Endodermal cell (in vitro differentiated cells): ENCODE results near the gene TREH. TPM values are rescaled to one million over a fixed set of nuclear protein-coding genes. Genes with fewer than 3 reads are reported as not detected.

ENCODE experiments used
- DNase-seq: peaks from one replicate; pipeline ENCODE4 v3.0.0-alpha.2; 2017
- H3K27ac ChIP-seq: 2 replicates; pipeline ENCODE4 v1.5.1; 2013; ENCODE audit warnings: mild to moderate bottlenecking, low read depth, low read length, moderate library complexity
- H3K27me3 ChIP-seq: 2 replicates; pipeline ENCODE4 v1.6.1; 2013; ENCODE audit warnings: mild to moderate bottlenecking, low read length, moderate library complexity; ENCODE audit not compliant: insufficient read depth, control insufficient read depth, poor library complexity, severe bottlenecking
- H3K36me3 ChIP-seq: 2 replicates; pipeline ENCODE4 v1.7.0; 2013; ENCODE audit warnings: mild to moderate bottlenecking, low read length, moderate library complexity; ENCODE audit not compliant: control insufficient read depth, insufficient read depth
- H3K4me1 ChIP-seq: one replicate; pipeline ENCODE4 v1.7.0; 2013; ENCODE audit warnings: low read length; ENCODE audit not compliant: control insufficient read depth, insufficient read depth
- H3K4me3 ChIP-seq: 2 replicates; pipeline ENCODE4 v1.5.1; 2013; ENCODE audit warnings: mild to moderate bottlenecking, low read length, moderate library complexity
- H3K9ac ChIP-seq: 2 replicates; pipeline ENCODE4 v1.6.1; 2013; ENCODE audit warnings: mild to moderate bottlenecking, low read length, moderate library complexity; ENCODE audit not compliant: poor library complexity, severe bottlenecking; ENCODE audit errors: extremely low read depth
- H3K9me3 ChIP-seq: 2 replicates; pipeline ENCODE4 v1.6.1; 2013; ENCODE audit warnings: mild to moderate bottlenecking, low read length, moderate library complexity; ENCODE audit not compliant: control insufficient read depth
- H3K27ac Mint-ChIP-seq: 2 replicates; pipeline ENCODE4 v1.8.0; 2020; ENCODE audit warnings: mixed read lengths
- H3K27me3 Mint-ChIP-seq: 2 replicates; pipeline ENCODE4 v1.8.0; 2021; ENCODE audit warnings: mild to moderate bottlenecking, mixed read lengths; ENCODE audit not compliant: insufficient read depth
- H3K36me3 Mint-ChIP-seq: 2 replicates; pipeline ENCODE4 v1.8.0; 2020; ENCODE audit warnings: low read depth, mixed read lengths
- H3K4me1 Mint-ChIP-seq: 2 replicates; pipeline ENCODE4 v1.8.0; 2020; ENCODE audit warnings: mixed read lengths
- H3K4me3 Mint-ChIP-seq: 2 replicates; pipeline ENCODE4 v1.8.0; 2020; ENCODE audit warnings: mild to moderate bottlenecking, moderate library complexity, mixed read lengths
- H3K9me3 Mint-ChIP-seq: 2 replicates; pipeline ENCODE4 v1.8.0; 2020; ENCODE audit warnings: mild to moderate bottlenecking, mixed read lengths
- WGBS, 2 experiments: methylation state at CpG; one replicate each; pipeline versions ENCODE4 v1.1.5 to v1.1.7; 2013; ENCODE audit warnings: missing lambda C conversion rate in 2 of 2, mixed read lengths in 1 of 2; ENCODE audit not compliant: insufficient coverage in 1 of 2, insufficient read length in 1 of 2; 5-methylcytosine and 5-hydroxymethylcytosine counted together
- total RNA-seq, 2 donors: library from RNA; stranded (reverse); fragmentation: NEBNext Ultra II Directional in 1 of 2; extraction: Animal tissue kit (Norgen Biotek cat#: 25700) in 1 of 2; gene quantifications; 2 replicates in 1 of 2; 3 replicates in 1 of 2; pipeline ENCODE4 v1.2.1, GENCODE V29; 2021
- TF ChIP-seq, protein P1 (sequence below): fragments of 200-600 bp; sonication (generic); conservative IDR thresholded peaks from 2 replicates; pipeline ENCODE4 v1.5.0; 2021; ENCODE audit warnings: antibody characterized with exemption, mild to moderate bottlenecking

The TREH gene
- total RNA-seq, 2 donors from 2014 or later = not detected

DNA sequence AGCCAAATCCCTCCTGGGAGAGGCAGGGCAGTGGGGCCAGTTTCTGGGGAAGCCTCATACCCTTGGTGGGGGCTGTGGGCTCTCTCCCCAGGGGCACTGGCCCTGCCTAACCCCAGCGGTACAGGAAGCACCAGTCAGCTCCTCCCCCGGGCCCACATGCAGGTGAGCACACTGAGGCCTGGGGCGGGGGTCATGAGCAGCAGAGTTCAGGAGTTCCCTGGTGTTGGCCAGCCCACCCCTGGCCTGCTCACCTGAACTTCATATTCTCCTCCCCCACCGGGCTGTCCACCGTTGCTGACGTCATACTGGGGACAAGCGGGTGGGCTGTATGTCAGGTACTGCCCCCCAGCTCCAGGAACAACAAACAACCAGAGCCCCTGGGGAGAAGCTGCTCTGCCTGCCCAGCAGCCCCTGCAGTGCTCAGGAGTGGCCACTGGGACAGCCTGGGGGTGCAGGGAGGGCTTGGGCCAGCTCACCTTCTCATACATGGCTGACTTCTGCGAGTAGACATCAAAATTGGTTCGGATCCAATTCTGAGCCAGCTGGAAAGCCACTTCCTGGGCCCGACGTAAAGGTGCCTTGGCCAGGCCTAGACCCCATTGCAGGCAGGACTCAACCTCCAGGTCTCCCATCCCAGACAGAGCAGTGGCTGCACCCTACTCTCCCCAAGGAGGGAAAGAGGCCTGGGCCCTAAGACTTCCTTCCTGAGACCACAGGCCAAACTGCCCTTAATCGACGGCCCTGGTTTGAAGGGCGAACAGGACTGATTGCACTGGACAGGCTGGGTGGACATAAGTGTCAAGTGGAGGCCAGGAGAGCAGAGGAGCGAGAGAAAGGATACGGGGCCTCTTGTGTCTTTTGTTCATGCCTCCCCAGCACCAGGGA, 20.8 kb downstream of the TREH start:
- Mint-ChIP-seq H3K36me3 (peaks cover 8% of the 10 kb centered on the region), H3K4me3 (no peak overlapping the region), H3K4me1 (peaks cover 14% of the 10 kb centered on the region), H3K27me3 (no peaks in the 10 kb centered on the region), H3K9me3 (no peaks in the 10 kb centered on the region), H3K27ac (no peak overlapping the region)
- Histone ChIP-seq H3K4me3 (no peak overlapping the region), H3K27me3 (no peaks in the 10 kb centered on the region), H3K9ac (no peak overlapping the region), H3K36me3 (peaks cover 6% of the 10 kb centered on the region), H3K4me1 (no peaks in the 10 kb centered on the region), H3K27ac (peak overlapping the region; percentile 24), H3K9me3 (no peaks in the 10 kb centered on the region)
- DNase-seq = peak; percentile 59
- TF ChIP-seq, protein P1, sequence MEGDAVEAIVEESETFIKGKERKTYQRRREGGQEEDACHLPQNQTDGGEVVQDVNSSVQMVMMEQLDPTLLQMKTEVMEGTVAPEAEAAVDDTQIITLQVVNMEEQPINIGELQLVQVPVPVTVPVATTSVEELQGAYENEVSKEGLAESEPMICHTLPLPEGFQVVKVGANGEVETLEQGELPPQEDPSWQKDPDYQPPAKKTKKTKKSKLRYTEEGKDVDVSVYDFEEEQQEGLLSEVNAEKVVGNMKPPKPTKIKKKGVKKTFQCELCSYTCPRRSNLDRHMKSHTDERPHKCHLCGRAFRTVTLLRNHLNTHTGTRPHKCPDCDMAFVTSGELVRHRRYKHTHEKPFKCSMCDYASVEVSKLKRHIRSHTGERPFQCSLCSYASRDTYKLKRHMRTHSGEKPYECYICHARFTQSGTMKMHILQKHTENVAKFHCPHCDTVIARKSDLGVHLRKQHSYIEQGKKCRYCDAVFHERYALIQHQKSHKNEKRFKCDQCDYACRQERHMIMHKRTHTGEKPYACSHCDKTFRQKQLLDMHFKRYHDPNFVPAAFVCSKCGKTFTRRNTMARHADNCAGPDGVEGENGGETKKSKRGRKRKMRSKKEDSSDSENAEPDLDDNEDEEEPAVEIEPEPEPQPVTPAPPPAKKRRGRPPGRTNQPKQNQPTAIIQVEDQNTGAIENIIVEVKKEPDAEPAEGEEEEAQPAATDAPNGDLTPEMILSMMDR = no peak
- 82 to 89% methylated on average over 12 to 16 of the region's 16 CpGs for WGBS, 2 experiments

- H3K36me3 ChIP-seq = peaks cover 6% of the 10 kb centered on the region
- H3K27ac Mint-ChIP-seq = no peak overlapping the region
- no peaks in the 10 kb centered on the region for H3K27me3 ChIP-seq
- peaks cover 14% of the 10 kb centered on the region for H3K4me1 Mint-ChIP-seq
- peaks cover 8% of the 10 kb centered on the region for H3K36me3 Mint-ChIP-seq
- no peaks in the 10 kb centered on the region for H3K4me1 ChIP-seq
- DNase-seq = no peak
- no peaks in the 10 kb centered on the region for H3K27me3 Mint-ChIP-seq
- peak overlapping the region; percentile 70 for H3K27ac ChIP-seq
- no peak overlapping the region for H3K9ac ChIP-seq
- H3K4me3 Mint-ChIP-seq = no peak overlapping the region
- H3K4me3 ChIP-seq = no peak overlapping the region
- 87 to 91% methylated on average over 8 to 16 of the region's 16 CpGs for whole genome bisulfite sequencing, 2 experiments
- H3K9me3 Mint-ChIP-seq = no peaks in the 10 kb centered on the region
- H3K9me3 ChIP-seq = no peaks in the 10 kb centered on the region
- TF ChIP-seq, protein P1 = no peak
These were observed 21.6 kb downstream of the TREH start for GRCh38 chr11:118657709-118658428.

DNA sequence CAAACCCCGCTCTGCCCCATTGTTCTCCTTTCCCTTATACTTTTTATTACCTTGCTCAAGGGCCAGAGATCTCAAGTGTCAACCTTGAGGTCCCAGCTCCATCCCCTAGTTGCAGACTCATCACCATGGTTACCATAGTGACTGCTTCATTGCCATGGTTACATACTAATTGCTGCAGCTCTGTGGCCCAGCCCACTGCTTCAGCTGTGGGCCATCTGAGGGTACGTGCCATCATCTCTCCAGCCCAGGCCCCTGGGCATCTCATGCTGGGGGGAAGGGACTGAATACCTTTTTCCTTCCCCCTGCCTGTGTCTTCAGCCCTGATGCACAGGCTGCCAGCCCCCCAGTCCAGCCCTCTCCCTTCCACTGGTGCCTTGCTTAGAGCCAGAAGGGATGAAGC, 22.2 kb downstream of the TREH start:
- no peak overlapping the region for H3K4me3 ChIP-seq
- H3K27me3 Mint-ChIP-seq = no peaks in the 10 kb centered on the region
- H3K4me1 ChIP-seq = no peaks in the 10 kb centered on the region
- TF ChIP-seq, protein P1 = no peak
- peaks cover 6% of the 10 kb centered on the region for H3K36me3 ChIP-seq
- peaks cover 8% of the 10 kb centered on the region for H3K36me3 Mint-ChIP-seq
- H3K4me1 Mint-ChIP-seq = peaks cover 14% of the 10 kb centered on the region
- no peaks in the 10 kb centered on the region for H3K9me3 ChIP-seq
- no peak overlapping the region for H3K27ac Mint-ChIP-seq
- H3K4me3 Mint-ChIP-seq = no peak overlapping the region
- WGBS, 2 experiments = 90 to 93% methylated on average over 2 of the region's 2 CpGs
- peak overlapping the region; percentile 70 for H3K27ac ChIP-seq
- no peak overlapping the region for H3K9ac ChIP-seq
- DNase-seq = no peak
- no peaks in the 10 kb centered on the region for H3K27me3 ChIP-seq
- H3K9me3 Mint-ChIP-seq = no peaks in the 10 kb centered on the region
